ENCODE results near the gene PIEZO1. TPM values are rescaled to one million over a fixed set of nuclear protein-coding genes. Genes with fewer than 3 reads are reported as not detected.

The PIEZO1 gene
- total and polyA plus RNA-seq, 7 experiments from 2014 or later, result 3.6 to 237 (median 111) TPM

- Mint-ChIP-seq H3K4me1 (peaks cover 0 to 5% (median 0%) of the 10 kb centered on the region in 7 donors), H3K27me3 (no peaks in the 10 kb centered on the region), H3K36me3 (peaks cover 0 to 11% (median 2%) of the 10 kb centered on the region in 5 donors), H3K9me3 (peaks cover 0 to 2% (median 0%) of the 10 kb centered on the region in 11 donors), H3K27ac (no peak overlapping the region), H3K4me3 (no peak overlapping the region)
- CTCF ChIA-PET, result no interaction called here
- intact Hi-C loops (cut with micrococcal nuclease), result no loop called here
- no peak overlapping the region for H3K4me3 ChIP-seq (ENCODE audit: low read length)
- POLR2A ChIA-PET, result no interaction called here
- no peaks in the 10 kb centered on the region for H3K27me3 ChIP-seq (ENCODE audit: control insufficient read depth in 2 of 2, insufficient read depth in 2 of 2, low read length in 2 of 2)
- no peaks in the 10 kb centered on the region for H3K9me3 ChIP-seq (ENCODE audit: control insufficient read depth in 2 of 3, low read length in 3 of 3)
- H3K36me3 ChIP-seq (ENCODE audit: control insufficient read depth in 2 of 3, insufficient read depth in 3 of 3, low read length in 3 of 3), result peaks cover 4 to 78% (median 12%) of the 10 kb centered on the region in 3 experiments
- DNase-seq, result no peak
- H3K4me1 ChIP-seq (ENCODE audit: control insufficient read depth in 2 of 2, insufficient read depth in 2 of 2, low read length in 2 of 2), result no peaks in the 10 kb centered on the region
- no peak overlapping the region for H3K27ac ChIP-seq (ENCODE audit: low read depth, low read length)
- ATAC-seq, result no peak
Observed at GRCh38 chr16:88714420-88715302, 70.4 kb downstream of the PIEZO1 start.

DNA sequence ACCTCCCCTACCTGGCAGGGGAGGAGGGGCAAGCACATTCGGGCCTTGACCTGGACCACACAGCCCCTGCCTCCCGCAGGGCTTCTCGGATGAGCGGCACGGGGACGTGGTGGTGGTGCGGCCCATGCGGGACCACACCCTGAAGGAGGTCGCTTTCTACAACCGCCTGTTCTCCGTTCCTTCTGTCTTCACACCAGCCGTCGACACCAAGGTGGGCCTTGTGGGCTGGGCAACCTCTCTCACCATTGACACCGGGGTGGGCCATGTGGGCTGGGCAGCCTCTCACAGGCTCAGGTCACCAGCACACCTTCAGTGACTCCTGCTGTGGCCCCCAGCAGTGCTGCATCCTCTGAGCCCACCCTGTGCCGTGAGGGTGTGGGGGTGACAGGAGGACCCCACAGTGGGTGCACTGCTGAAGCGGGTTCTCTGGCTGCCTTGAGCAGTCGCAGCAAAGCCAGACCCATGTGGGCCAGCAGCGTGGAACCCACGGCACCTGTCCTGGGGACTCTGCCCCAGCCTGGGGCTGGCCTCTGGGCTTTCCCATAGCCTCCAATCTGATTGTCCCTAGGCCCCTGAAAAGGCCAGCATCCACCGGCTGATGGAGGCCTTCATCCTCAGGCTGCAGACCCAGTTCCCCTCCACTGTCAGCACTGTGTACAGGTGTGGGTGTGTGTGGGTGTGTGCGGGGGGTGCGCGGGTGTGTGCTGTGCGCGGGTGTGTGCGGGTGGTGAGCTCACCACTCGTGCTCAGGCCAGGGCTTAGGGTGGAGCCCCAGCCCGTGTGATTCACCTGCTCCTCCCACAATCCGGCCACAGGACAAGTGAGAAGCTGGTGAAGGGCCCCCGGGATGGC is 71.2 kb downstream of the PIEZO1 start:
- Mint-ChIP-seq H3K36me3 (peaks cover 0 to 8% (median 0%) of the 10 kb centered on the region in 5 donors), H3K27ac (no peak overlapping the region), H3K9me3 (peaks cover 0 to 2% (median 0%) of the 10 kb centered on the region in 11 donors), H3K4me3 (no peak overlapping the region), H3K27me3 (no peaks in the 10 kb centered on the region), H3K4me1 (peaks cover 0 to 7% (median 0%) of the 10 kb centered on the region in 7 donors)
- Histone ChIP-seq H3K27me3 (ENCODE audit: control insufficient read depth in 2 of 2, insufficient read depth in 2 of 2, low read length in 2 of 2) (no peaks in the 10 kb centered on the region), H3K27ac (ENCODE audit: low read depth, low read length) (no peak overlapping the region), H3K4me1 (ENCODE audit: control insufficient read depth in 2 of 2, insufficient read depth in 2 of 2, low read length in 2 of 2) (no peaks in the 10 kb centered on the region), H3K36me3 (ENCODE audit: control insufficient read depth in 2 of 3, insufficient read depth in 3 of 3, low read length in 3 of 3) (peaks cover 4 to 78% (median 12%) of the 10 kb centered on the region in 3 experiments), H3K9me3 (ENCODE audit: control insufficient read depth in 2 of 3, low read length in 3 of 3) (no peaks in the 10 kb centered on the region), H3K4me3 (ENCODE audit: low read length) (no peak overlapping the region)
- intact Hi-C loops (cut with micrococcal nuclease), result no loop called here
- ChIA-PET CTCF (no interaction called here), POLR2A (no interaction called here)
- DNase-seq (no peak), ATAC-seq (no peak)

DNA sequence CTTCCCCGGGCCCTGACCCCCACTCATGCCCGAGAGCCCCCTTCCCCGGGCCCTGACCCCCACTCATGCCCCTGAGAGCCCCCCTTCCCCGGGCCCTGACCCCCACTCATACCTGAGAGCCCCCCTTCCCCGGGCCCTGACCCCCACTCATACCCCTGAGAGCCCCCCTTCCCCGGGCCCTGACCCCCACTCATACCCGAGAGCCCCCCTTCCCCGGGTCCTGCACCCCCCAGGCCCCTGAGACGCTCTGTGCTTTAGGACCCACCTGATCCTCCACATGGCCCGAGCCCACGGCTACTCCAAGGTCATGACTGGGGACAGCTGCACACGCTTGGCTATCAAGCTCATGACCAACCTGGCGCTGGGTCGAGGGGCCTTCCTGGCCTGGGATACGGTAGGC is 72.0 kb downstream of the PIEZO1 start:
- Mint-ChIP-seq H3K36me3 (peaks cover 0 to 4% (median 0%) of the 10 kb centered on the region in 5 donors), H3K27ac (no peak overlapping the region), H3K4me3 (no peak overlapping the region), H3K27me3 (no peaks in the 10 kb centered on the region), H3K9me3 (peaks cover 0 to 2% (median 0%) of the 10 kb centered on the region in 11 donors), H3K4me1 (peaks cover 0 to 7% (median 0%) of the 10 kb centered on the region in 7 donors)
- DNase-seq (no peak), ATAC-seq (no peak)
- H3K4me1 ChIP-seq (ENCODE audit: control insufficient read depth in 2 of 2, insufficient read depth in 2 of 2, low read length in 2 of 2), result no peaks in the 10 kb centered on the region
- CTCF ChIA-PET, result no interaction called here
- intact Hi-C loops (cut with micrococcal nuclease), result no loop called here
- no peaks in the 10 kb centered on the region for H3K9me3 ChIP-seq (ENCODE audit: control insufficient read depth in 2 of 3, low read length in 3 of 3)
- H3K4me3 ChIP-seq (ENCODE audit: low read length), result no peak overlapping the region
- H3K36me3 ChIP-seq (ENCODE audit: control insufficient read depth in 2 of 3, insufficient read depth in 3 of 3, low read length in 3 of 3), result peaks cover 4 to 70% (median 12%) of the 10 kb centered on the region in 3 experiments
- POLR2A ChIA-PET, result interaction anchor here (0.8 kb wide), 1 partner anchor 144 kb away, joined by 3 read pairs; the partner anchor contains the start of genes GALNS and TRAPPC2L
- H3K27me3 ChIP-seq (ENCODE audit: control insufficient read depth in 2 of 2, insufficient read depth in 2 of 2, low read length in 2 of 2), result no peaks in the 10 kb centered on the region
- no peak overlapping the region for H3K27ac ChIP-seq (ENCODE audit: low read depth, low read length)

DNA sequence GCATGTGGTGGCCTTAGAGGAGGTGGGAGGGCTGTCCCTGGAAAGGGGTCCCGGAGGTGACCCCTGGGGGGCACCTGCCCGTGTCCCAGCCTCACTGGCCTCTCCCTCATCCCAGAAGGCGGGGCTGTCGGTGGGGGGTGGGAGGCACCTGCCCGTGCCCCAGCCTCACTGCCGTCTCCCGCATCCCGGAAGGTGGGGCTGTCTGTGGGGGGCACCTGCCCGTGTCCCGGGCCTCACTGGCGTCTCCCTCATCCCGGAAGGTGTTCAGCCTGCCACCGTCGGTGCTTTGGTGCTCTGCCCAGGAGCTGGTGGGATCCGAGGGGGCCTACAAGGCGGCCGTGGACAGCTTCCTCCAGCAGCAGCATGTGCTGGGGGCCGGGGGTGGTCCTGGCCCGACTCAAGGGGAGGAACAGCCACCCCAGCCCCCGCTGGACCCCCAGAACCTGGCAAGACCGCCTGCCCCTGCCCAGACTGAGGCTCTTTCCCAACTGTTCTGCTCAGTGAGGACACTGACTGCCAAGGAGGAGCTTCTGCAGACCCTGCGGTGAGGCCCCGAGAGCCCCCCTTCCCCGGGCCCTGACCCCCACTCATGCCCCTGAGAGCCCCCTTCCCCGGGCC is 72.5 kb downstream of the PIEZO1 start:
- no peak overlapping the region for H3K4me3 ChIP-seq (ENCODE audit: low read length)
- DNase-seq (no peak), ATAC-seq (no peak)
- H3K27me3 Mint-ChIP-seq, result no peaks in the 10 kb centered on the region
- intact Hi-C loops (cut with micrococcal nuclease), result no loop called here
- POLR2A ChIA-PET, result interaction anchor here (0.8 kb wide), 1 partner anchor 144 kb away, joined by 3 read pairs; the partner anchor contains the start of genes GALNS and TRAPPC2L
- H3K9me3 Mint-ChIP-seq, result peaks cover 0 to 2% (median 0%) of the 10 kb centered on the region in 11 donors
- H3K27ac Mint-ChIP-seq, result no peak overlapping the region
- peaks cover 1 to 4% of the 10 kb centered on the region in 2 donors for H3K4me1 ChIP-seq (ENCODE audit: control insufficient read depth in 2 of 2, insufficient read depth in 2 of 2, low read length in 2 of 2)
- H3K27me3 ChIP-seq (ENCODE audit: control insufficient read depth in 2 of 2, insufficient read depth in 2 of 2, low read length in 2 of 2), result no peaks in the 10 kb centered on the region
- H3K27ac ChIP-seq (ENCODE audit: low read depth, low read length), result no peak overlapping the region
- no peak overlapping the region for H3K4me3 Mint-ChIP-seq
- peaks cover 0 to 4% (median 0%) of the 10 kb centered on the region in 5 donors for H3K36me3 Mint-ChIP-seq
- peaks cover 1 to 9% (median 4%) of the 10 kb centered on the region in 7 donors for H3K4me1 Mint-ChIP-seq
- H3K36me3 ChIP-seq (ENCODE audit: control insufficient read depth in 2 of 3, insufficient read depth in 3 of 3, low read length in 3 of 3), result peaks cover 4 to 64% (median 8%) of the 10 kb centered on the region in 3 experiments
- CTCF ChIA-PET, result no interaction called here
- no peaks in the 10 kb centered on the region for H3K9me3 ChIP-seq (ENCODE audit: control insufficient read depth in 2 of 3, low read length in 3 of 3)

DNA sequence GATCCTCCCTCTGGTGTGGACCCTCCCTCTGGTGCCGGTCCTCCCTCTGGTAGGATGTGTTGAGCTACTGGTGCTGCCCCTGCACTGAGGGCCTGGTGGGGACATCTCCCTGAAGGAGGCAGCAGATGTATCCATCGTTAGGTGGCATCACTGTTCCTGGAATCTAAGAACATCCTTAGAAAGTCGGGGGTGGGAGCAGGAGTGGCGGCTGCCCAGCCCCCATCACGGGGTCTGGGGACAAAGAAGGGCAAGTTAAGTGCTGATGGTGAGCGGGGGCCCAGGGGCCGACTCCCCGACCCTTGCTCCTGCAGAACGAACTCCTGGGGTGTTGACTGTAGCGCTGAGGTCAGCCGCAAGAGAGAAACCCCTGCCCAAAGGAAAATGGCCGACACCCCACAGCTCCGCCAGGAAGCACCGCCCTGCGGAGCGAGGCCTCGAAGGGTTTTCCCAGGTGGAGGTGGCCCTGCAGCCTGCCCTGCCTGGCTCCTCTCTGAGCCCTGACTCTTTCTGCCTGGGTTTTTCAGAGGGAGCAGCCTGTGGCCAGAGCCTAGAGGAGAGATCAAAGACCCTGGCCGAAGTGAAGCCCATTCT is 73.2 kb downstream of the PIEZO1 start:
- CTCF ChIA-PET, result no interaction called here
- POLR2A ChIA-PET, result no interaction called here
- no peaks in the 10 kb centered on the region for H3K27me3 Mint-ChIP-seq
- no peak overlapping the region for H3K4me3 Mint-ChIP-seq
- H3K4me3 ChIP-seq (ENCODE audit: low read length), result no peak overlapping the region
- H3K9me3 Mint-ChIP-seq, result peaks cover 0 to under 1% (median 0%) of the 10 kb centered on the region in 11 donors
- DNase-seq (no peak), ATAC-seq (no peak)
- intact Hi-C loops (cut with micrococcal nuclease), result no loop called here
- no peak overlapping the region for H3K27ac ChIP-seq (ENCODE audit: low read depth, low read length)
- no peak overlapping the region for H3K27ac Mint-ChIP-seq
- H3K4me1 Mint-ChIP-seq, result peaks cover 8 to 15% (median 10%) of the 10 kb centered on the region in 7 donors
- peaks cover 3 to 58% (median 4%) of the 10 kb centered on the region in 3 experiments for H3K36me3 ChIP-seq (ENCODE audit: control insufficient read depth in 2 of 3, insufficient read depth in 3 of 3, low read length in 3 of 3)
- no peaks in the 10 kb centered on the region for H3K36me3 Mint-ChIP-seq
- H3K27me3 ChIP-seq (ENCODE audit: control insufficient read depth in 2 of 2, insufficient read depth in 2 of 2, low read length in 2 of 2), result no peaks in the 10 kb centered on the region
- no peaks in the 10 kb centered on the region for H3K9me3 ChIP-seq (ENCODE audit: control insufficient read depth in 2 of 3, low read length in 3 of 3)
- peaks cover 7 to 11% of the 10 kb centered on the region in 2 donors for H3K4me1 ChIP-seq (ENCODE audit: control insufficient read depth in 2 of 2, insufficient read depth in 2 of 2, low read length in 2 of 2)

DNA sequence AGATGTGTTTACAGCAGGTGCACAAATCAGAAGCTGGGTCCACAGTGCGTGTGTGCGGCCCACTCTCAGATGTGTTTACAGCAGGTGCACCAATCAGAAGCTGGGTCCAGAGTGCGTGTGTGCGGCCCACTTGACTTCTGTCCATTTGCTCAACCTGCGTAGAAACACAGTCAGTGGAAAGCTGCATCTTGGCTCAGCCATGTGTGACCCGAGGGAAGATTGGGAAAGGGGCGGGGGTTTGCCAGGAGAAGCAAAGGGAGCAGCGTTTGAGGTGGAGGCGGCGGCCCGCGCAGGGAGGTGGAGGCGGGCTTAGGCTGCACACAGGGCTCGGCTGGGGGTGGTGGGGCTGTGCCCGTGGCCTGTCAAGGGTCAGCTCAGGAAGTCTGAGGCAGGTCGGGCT is 74.5 kb downstream of the PIEZO1 start:
- H3K36me3 Mint-ChIP-seq, result no peaks in the 10 kb centered on the region
- H3K27me3 Mint-ChIP-seq, result no peaks in the 10 kb centered on the region
- Histone ChIP-seq H3K27me3 (ENCODE audit: control insufficient read depth in 2 of 2, insufficient read depth in 2 of 2, low read length in 2 of 2) (no peaks in the 10 kb centered on the region), H3K9me3 (ENCODE audit: control insufficient read depth in 2 of 3, low read length in 3 of 3) (no peaks in the 10 kb centered on the region), H3K4me3 (ENCODE audit: low read length) (no peak overlapping the region), H3K36me3 (ENCODE audit: control insufficient read depth in 2 of 3, insufficient read depth in 3 of 3, low read length in 3 of 3) (peaks cover 0 to 45% (median 0%) of the 10 kb centered on the region in 3 experiments), H3K27ac (ENCODE audit: low read depth, low read length) (no peak overlapping the region), H3K4me1 (ENCODE audit: control insufficient read depth in 2 of 2, insufficient read depth in 2 of 2, low read length in 2 of 2) (peaks cover 9 to 13% of the 10 kb centered on the region in 2 donors)
- ATAC-seq, result no peak
- POLR2A ChIA-PET, result interaction anchor here (0.8 kb wide), 1 partner anchor 146 kb away, joined by 3 read pairs; the partner anchor contains the start of genes GALNS and TRAPPC2L
- CTCF ChIA-PET, result interaction anchor here (0.8 kb wide), 1 partner anchor 25 kb away, joined by 3 read pairs; no protein-coding TSS in a partner anchor
- peaks cover 8 to 18% (median 11%) of the 10 kb centered on the region in 7 donors for H3K4me1 Mint-ChIP-seq
- no peak overlapping the region for H3K4me3 Mint-ChIP-seq
- peak overlapping the region in 2 of 9 donors; percentile 71 to 83 for H3K27ac Mint-ChIP-seq
- H3K9me3 Mint-ChIP-seq, result no peaks in the 10 kb centered on the region
- intact Hi-C loops (cut with micrococcal nuclease), result no loop called here
- no peak for DNase-seq
